Measurements from ENCODE around the gene ALDOA.
"Not testable (repeated sequence)": the region's sequence is repeated elsewhere in the genome, so short reads cannot be mapped to it uniquely, and the experiment has no call there.

ALDOA gene

DNA sequence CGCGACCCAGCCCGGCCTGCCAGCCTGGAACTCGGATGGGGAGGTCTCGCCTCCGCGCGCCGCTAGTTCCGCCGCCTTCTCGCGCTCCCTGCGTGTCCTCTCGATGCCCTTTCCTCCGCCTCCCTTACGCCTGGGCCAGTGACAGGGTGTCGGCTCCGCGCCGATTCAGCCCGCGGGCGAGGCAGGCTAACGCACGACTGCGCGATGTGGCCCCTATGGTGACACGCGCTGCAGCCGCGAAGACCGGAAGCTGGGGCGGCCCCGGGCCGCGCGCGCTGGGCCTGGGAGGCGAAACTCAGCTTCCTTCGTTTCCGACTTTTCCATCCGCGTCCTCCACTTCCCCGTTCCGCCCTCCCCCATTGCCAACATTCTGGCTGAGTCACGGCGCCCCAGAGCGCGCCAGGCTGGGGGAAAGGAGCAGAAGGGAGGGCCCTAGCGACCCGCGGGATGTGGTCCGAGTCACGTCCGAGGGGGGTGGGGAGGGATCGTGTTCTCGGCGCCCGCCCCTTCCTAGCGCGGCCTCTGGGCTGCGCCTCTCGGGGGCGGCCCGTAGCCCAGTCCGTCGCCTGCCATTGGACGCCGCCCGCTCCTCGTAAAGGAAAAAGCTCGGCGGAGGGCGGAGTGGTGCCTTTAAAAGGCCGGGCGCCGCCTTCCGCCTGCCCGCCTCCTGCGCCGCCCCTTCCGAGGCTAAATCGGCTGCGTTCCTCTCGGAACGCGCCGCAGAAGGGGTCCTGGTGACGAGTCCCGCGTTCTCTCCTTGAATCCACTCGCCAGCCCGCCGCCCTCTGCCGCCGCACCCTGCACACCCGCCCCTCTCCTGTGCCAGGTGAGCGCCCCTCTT lies at the start of gene ALDOA:
TSS of gene ALDOA (plus strand) at position 659 of the 841 bp plus-strand sequence. CDS start 1,138 bp downstream, outside the sequence.
- FAIRE-seq (peak; percentile 75), DNase-seq (ENCODE audit: low spot score) (peak; percentile 96)

DNA sequence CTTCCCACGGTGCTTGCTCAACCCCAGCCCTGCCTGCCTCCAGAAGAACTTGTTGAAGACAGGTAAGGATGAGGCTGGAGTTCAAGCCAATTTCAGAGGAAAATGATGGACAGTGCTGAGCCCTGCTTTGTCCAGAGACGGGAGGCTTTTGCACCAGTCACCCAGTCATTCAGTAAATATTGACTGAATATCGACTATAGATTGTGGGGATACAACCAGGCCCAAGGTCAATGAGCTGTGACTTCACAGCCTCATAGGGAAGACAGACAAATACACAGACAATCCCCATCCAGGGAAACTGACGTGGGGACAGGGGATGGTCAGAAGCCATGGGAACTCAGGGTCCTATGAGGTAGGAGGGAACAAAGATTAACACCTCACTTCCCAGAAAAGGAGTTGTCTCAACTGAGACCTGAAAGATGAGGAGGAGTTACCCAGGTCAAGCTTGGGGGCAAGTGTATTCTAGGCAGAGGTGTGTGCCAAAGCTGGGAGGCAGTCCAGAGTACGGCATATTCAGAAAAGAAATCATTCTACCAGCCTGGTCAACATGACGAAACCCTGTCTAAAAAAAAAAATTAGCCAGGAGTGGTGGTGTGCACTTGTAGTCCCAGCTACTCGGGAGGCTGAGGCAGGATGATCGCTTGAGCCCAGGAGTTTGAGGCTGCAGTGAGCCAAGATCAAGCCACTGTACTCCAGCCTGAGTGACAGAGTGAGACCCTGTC lies 48.8 kb upstream of the ALDOA start:
- FAIRE-seq (no peak), DNase-seq (ENCODE audit: low spot score) (no peak)

DNA sequence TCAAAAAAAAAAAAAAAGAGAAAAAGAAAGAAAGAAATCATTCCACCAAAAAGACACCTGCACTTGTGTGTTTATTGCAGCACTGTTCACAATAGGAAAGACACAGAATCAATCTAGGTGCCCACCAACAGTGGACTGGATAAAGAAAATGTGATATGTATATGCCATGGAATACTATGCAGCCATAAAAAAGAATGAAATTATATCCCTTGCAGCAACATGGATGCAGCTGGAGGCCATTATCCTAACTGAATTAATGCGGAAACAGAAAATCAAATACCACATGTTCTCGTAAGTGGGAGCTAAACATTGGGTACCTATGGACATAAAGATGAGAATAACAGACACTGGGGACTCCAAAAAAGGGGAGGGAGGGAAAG lies 48.3 kb upstream of the ALDOA start:
- FAIRE-seq (no peak), DNase-seq (ENCODE audit: low spot score) (no peak)

DNA sequence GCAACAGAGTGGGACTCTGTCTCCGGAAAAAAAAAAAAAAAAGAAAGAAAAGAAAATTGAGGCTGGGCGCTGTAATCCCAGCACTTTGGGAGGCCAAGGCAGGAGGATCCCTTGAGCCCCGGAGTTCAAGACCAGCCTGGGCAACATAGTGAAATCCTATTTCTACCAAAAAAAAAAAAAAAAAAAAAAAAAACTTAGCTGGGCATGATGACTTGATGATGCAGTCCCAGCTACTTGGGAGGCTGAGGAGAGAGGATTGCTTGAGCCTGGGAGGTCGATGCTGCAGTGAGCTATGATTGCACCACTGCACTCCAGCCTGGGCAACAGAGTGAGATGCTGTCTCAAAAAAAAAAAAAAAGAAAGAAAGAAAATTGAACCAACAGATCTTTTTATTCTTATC lies 47.6 kb upstream of the ALDOA start:
- not testable (repeated sequence) for DNase-seq (ENCODE audit: low spot score); FAIRE-seq

DNA sequence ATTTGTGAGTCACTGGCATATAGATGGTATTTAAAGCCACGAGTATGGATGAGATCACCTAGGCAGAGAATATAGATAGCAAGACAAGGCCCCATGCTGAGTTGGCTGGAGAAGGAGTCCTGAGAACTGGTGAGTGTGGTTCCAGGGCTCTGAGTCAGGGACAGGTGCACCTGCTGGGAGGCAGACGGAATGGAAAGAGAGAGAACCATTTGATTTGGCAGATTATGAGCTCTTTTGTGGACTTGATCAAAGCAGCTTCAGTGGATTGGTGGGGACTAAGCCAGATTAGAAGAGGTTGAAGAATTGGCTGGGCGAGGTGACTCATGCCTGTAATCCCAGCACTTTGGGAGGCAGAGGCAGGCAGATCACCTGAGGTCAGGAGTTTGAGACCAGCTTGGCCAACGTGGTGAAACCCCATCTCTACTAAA lies 46.8 kb upstream of the ALDOA start:
- peak; percentile 90 for DNase-seq (ENCODE audit: low spot score)
- peak; percentile 73 for FAIRE-seq

DNA sequence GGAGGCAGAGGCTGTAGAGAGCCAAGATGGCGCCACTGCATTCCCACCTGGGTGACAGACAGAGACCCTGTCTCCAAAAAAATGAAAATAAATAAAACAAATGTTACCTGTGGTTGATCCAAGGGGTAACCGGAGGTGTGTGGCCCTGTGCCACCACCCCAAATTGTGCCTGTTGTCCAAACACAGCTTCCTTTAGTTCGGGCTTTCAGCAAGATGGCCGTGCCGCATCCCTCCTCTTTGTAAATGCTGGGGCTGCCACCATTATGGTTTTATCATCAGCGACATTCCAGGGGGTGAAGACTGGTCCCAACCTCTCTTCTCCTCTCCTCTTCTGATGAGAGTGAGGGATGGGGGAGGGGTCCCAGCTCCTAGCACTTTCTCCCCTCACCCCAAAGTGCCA lies 42.7 kb upstream of the ALDOA start, which contains the start of gene C16orf92:
TSS of gene C16orf92 (plus strand) at position 312 of the 400 bp plus-strand sequence. CDS start 143 bp downstream, outside the sequence.
- DNase-seq (ENCODE audit: low spot score) (no peak), FAIRE-seq (no peak)

DNA sequence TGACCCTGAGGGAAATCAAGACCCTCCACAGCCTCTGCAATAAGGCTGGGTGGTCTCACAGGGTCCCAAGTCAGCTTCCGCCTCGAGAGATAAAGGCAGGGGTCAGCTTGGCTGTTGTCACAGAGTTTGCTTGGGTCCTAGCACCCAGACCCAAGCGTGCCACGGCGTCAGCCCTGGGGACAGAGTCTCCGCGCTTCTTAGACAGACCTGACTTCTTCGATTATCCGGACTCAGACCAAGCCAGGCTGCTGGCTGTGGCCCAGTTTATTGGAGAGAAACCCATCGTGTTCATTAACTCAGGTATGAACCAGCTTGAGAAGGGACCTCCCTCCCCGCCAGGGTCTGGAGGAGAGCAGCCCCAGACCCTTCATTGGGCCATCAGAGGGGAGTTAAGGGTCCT lies 42.0 kb upstream of the ALDOA start:
- FAIRE-seq (no peak), DNase-seq (ENCODE audit: low spot score) (no peak)

- no peak for FAIRE-seq
- DNase-seq (ENCODE audit: low spot score), result no peak
Measured at GRCh38 chr16:30024451-30024850, 41.1 kb upstream of the ALDOA start.

DNA sequence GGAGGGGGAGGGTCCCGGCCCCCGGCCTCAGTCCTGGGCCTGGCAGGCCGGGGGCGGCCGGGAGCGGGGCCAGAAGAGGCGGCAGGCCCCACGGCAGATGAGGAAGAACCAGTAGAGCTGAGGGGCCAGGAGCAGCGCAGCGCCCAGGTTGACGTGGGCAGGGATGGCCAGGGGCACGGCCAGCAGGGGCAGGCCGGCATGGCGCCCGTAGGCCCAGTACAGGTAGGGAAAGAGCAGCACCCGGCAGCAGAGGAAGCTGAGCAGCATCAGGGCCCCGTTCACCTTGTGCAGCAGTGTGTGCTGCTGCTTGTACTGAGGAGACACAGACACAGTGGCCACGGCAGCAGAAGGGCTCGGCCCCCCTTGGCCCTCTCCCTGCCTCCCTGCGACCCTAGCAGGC lies 40.4 kb upstream of the ALDOA start:
- DNase-seq (ENCODE audit: low spot score) (no peak), FAIRE-seq (no peak)

DNA sequence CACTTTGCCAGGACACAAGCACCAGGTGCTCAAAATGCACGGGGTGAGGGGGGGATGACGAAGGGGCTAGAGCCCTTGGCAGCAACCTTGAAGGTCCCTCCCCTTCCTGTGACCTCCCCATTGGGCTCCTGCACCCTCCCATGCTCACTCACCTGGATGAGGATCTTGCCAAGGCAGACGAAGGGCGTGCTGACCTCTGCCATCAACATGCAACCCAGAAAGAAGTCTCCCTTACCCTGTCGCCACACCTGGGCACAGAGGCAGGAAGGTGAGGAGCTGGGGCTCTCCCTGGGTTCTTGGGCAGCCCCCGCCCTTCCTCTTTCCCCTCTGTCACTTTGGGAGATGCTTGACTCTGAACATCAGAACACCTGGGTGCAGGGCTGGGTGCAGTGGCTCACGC lies 40.0 kb upstream of the ALDOA start:
- no peak for FAIRE-seq
- no peak for DNase-seq (ENCODE audit: low spot score)

GRCh38 chr16:30026449-30026848 lies 39.1 kb upstream of the ALDOA start:
- DNase-seq (ENCODE audit: low spot score) (no peak), FAIRE-seq (no peak)

- no peak for DNase-seq (ENCODE audit: low spot score)
- no peak for FAIRE-seq
Measured at GRCh38 chr16:30027588-30028437, 37.7 kb upstream of the ALDOA start.

GRCh38 chr16:30028438-30029076 lies 37.0 kb upstream of the ALDOA start:
- FAIRE-seq (no peak), DNase-seq (ENCODE audit: low spot score) (no peak)

- FAIRE-seq, result no peak
Measured at GRCh38 chr16:30030011-30030685, 35.4 kb upstream of the ALDOA start.

GRCh38 chr16:30030841-30031413 lies 34.6 kb upstream of the ALDOA start, which contains the start of gene TLCD3B:
TLCD3B (minus strand) TSS chr16:30031271; CDS start chr16:30030527, 744 bp downstream.
- DNase-seq (ENCODE audit: low spot score) (no peak), FAIRE-seq (no peak)

More at GRCh38 chr16:30030011-30030685, 35.4 kb upstream of the ALDOA start:
- no peak for DNase-seq (ENCODE audit: low spot score)

- FAIRE-seq (no peak), DNase-seq (ENCODE audit: low spot score) (no peak)
Measured at GRCh38 chr16:30031477-30031918, 34.1 kb upstream of the ALDOA start.

GRCh38 chr16:30032083-30032819 lies 33.3 kb upstream of the ALDOA start:
- no peak for FAIRE-seq
- DNase-seq (ENCODE audit: low spot score), result peak; percentile 50

GRCh38 chr16:30033270-30033669 lies 32.3 kb upstream of the ALDOA start:
- FAIRE-seq, result no peak

GRCh38 chr16:30040221-30040620 lies 25.3 kb upstream of the ALDOA start:
- DNase-seq (ENCODE audit: low spot score) (no peak), FAIRE-seq (no peak)

More at GRCh38 chr16:30033270-30033669, 32.3 kb upstream of the ALDOA start:
- DNase-seq (ENCODE audit: low spot score), result peak; percentile 33
